HepG2 (cell line): ENCODE data around the gene PRSS23. TPM values are rescaled to one million over a fixed set of nuclear protein-coding genes. Genes with fewer than 3 reads are reported as not detected.

Experiments used
- ATAC-seq: fragments of 200-7000 bp; cut with Tn5 transposase; 3 replicates; pipeline ENCODE4 v1.9.1; 2020; ENCODE audit warnings: mild to moderate bottlenecking, moderate library complexity
- BruUV-seq: library from RNA; stranded (reverse); fragments of 400-500 nt; replicated peaks from 2 replicates; lab custom pipeline; 2021; lab: Mats Ljungman, UMichigan
- CTCF ChIA-PET: fragments of 300-600 bp; formaldehyde crosslinking; extraction: SDS; loops from one replicate; lab custom pipeline; 2021; ENCODE audit warnings: low total read pairs, inconsistent platforms, low intra/inter-chr PET ratio; lab: Yijun Ruan, JAX
- POLR2A ChIA-PET: fragments of 350-600 bp; sonication (Branson Sonifier 250); formaldehyde crosslinking; loops from one replicate; lab custom pipeline; 2020; ENCODE audit warnings: antibody characterized with exemption, inconsistent platforms; lab: Yijun Ruan, JAX
- DNase-seq: peaks from one replicate; pipeline ENCODE4 v3.0.0-alpha.2; 2015; ENCODE audit warnings: low spot score
- FAIRE-seq: peaks from 3 replicates; lab custom pipeline; 2011; peaks lifted over from hg19 to GRCh38; lab: Jason Lieb, UNC
- H2AFZ ChIP-seq: one replicate; pipeline ENCODE4 v1.6.1; 2011; ENCODE audit warnings: low read length, inconsistent platforms
- H3K27ac ChIP-seq: fragments of 300-600 bp; 3 replicates; pipeline ENCODE4 v1.8.0; 2011; ENCODE audit warnings: mixed run types, mild to moderate bottlenecking, mixed read lengths, low read length, inconsistent platforms; ENCODE audit not compliant: insufficient read depth; ENCODE audit errors: extremely low read length
- H3K27me3 ChIP-seq, 2 experiments: fragments of 200-600 bp in 1 of 2; 2 replicates in 1 of 2; 3 replicates in 1 of 2; pipeline versions ENCODE4 v1.6.0 to v1.8.0; 2011; ENCODE audit warnings: low read length in 2 of 2, mild to moderate bottlenecking in 2 of 2, moderate library complexity in 2 of 2, inconsistent platforms in 1 of 2; ENCODE audit not compliant: insufficient read depth in 2 of 2, control insufficient read depth in 1 of 2
- H3K36me3 ChIP-seq, 2 experiments: fragments of 200-600 bp in 1 of 2; replicated peaks in 1 of 2; 2 replicates in 1 of 2; 3 replicates in 1 of 2; pipeline versions ENCODE4 v1.5.1 to v1.8.0; 2011; ENCODE audit warnings: low read length in 2 of 2, inconsistent platforms in 1 of 2; ENCODE audit not compliant: insufficient read depth in 2 of 2, control insufficient read depth in 1 of 2
- H3K4me1 ChIP-seq: 2 replicates; pipeline ENCODE4 v1.5.1; 2012; ENCODE audit warnings: low read length, inconsistent platforms; ENCODE audit not compliant: insufficient read depth
- H3K4me2 ChIP-seq: 2 replicates; pipeline ENCODE4 v1.6.0; 2011; ENCODE audit warnings: low read depth, low read length, inconsistent platforms
- H3K4me3 ChIP-seq, 3 experiments: fragments of 200-600 bp in 1 of 3; sonication (generic), shearing (Covaris generic) in 1 of 3; replicated peaks in 1 of 3; 2 replicates each; pipeline ENCODE4 v1.5.1; 2011 to 2016; ENCODE audit warnings: low read length in 3 of 3, inconsistent platforms in 2 of 3, low read depth in 2 of 3, mild to moderate bottlenecking in 2 of 3, control low read depth in 1 of 3, mixed read lengths in 1 of 3; ENCODE audit not compliant: insufficient read depth in 1 of 3
- H3K79me2 ChIP-seq: one replicate; pipeline ENCODE4 v1.6.1; 2011; ENCODE audit warnings: low read length, inconsistent platforms; ENCODE audit not compliant: insufficient read depth
- H3K9ac ChIP-seq: 2 replicates; pipeline ENCODE4 v1.6.0; 2011; ENCODE audit warnings: mild to moderate bottlenecking, low read depth, low read length, inconsistent platforms; ENCODE audit not compliant: insufficient read depth
- H3K9me3 ChIP-seq: 2 replicates; pipeline ENCODE4 v1.5.1; 2012; ENCODE audit warnings: mild to moderate bottlenecking, low read length
- H4K20me1 ChIP-seq: 2 replicates; pipeline ENCODE4 v1.6.0; 2011; ENCODE audit warnings: inconsistent platforms, mild to moderate bottlenecking, low read length, moderate library complexity; ENCODE audit not compliant: insufficient read depth
- CBX1 ChIP-seq: IDR thresholded peaks from one replicate; pipeline ENCODE4 v1.6.1; 2016; ENCODE audit warnings: antibody characterized with exemption, low read depth
- CBX5 ChIP-seq: sonication (generic); formaldehyde crosslinking; IDR thresholded peaks from 2 replicates; pipeline ENCODE4 v1.4.0; 2020; ENCODE audit warnings: missing genetic modification reagents, borderline replicate concordance
- DMTF1 ChIP-seq: sonication (generic); formaldehyde crosslinking; IDR thresholded peaks from 2 replicates; pipeline ENCODE4 v1.4.0; 2020; ENCODE audit warnings: mild to moderate bottlenecking, missing genetic modification reagents
- EED ChIP-seq: sonication (generic); formaldehyde crosslinking; IDR thresholded peaks from 2 replicates; pipeline ENCODE4 v1.5.0; 2020; ENCODE audit warnings: mild to moderate bottlenecking, missing genetic modification reagents
- KDM5B ChIP-seq: sonication (generic); formaldehyde crosslinking; IDR thresholded peaks from 2 replicates; pipeline ENCODE4 v1.4.0; 2020; ENCODE audit warnings: missing genetic modification reagents, mild to moderate bottlenecking, borderline replicate concordance
- MBNL3 ChIP-seq: fragments of 250-450 bp; sonication (Bioruptor Pico); conservative IDR thresholded peaks from 2 replicates; pipeline ENCODE4 v1.8.0; 2022; ENCODE audit warnings: mild to moderate bottlenecking, inconsistent platforms
- NFYB ChIP-seq: sonication (generic); formaldehyde crosslinking; IDR thresholded peaks from 2 replicates; pipeline ENCODE4 v1.4.0; 2020; ENCODE audit warnings: missing genetic modification reagents
- ONECUT2 ChIP-seq: sonication (generic); formaldehyde crosslinking; IDR thresholded peaks from 2 replicates; pipeline ENCODE4 v1.4.0; 2020; ENCODE audit warnings: missing genetic modification reagents
- WGBS: methylation state at CpG from one replicate; pipeline ENCODE4 v1.1.6; 2017; ENCODE audit warnings: low lambda C conversion rate; 5-methylcytosine and 5-hydroxymethylcytosine counted together
- in situ Hi-C: cut with HindIII; loops from 2 replicates; pipeline ENCODE4 v1.10.0; 2017; ENCODE audit warnings: low pct_unique_long_range_greater_than_20kb; ENCODE audit not compliant: extremely low pct_ligation_motif_present
- intact Hi-C: fragments of 100-400 bp; cut with micrococcal nuclease; formaldehyde crosslinking; loops from one replicate; pipeline ENCODE4 v1.10.0; 2022; ENCODE audit not compliant: unreplicated experiment
- polyA plus RNA-seq, 8 experiments: library from polyadenylated mRNA; depleted of rRNA in 3 of 8; stranded (reverse) in 7 of 8; unstranded in 1 of 8; fragments of >200 nt; fragmentation: Illumina TruSeq in 4 of 8; extraction: Trizol in 4 of 8; gene quantifications; 2 replicates each; pipeline versions ENCODE4 v1.2.1 to v1.2.3, GENCODE V29; 2011 to 2016; ENCODE audit warnings: low read depth in 4 of 8, missing spikeins in 1 of 8, mixed read lengths in 1 of 8; ENCODE audit not compliant: insufficient read depth in 1 of 8
- total RNA-seq, 5 experiments: library from RNA; depleted of rRNA; stranded (reverse); fragments of >200 nt; fragmentation: Illumina TruSeq; extraction: Trizol; gene quantifications; 2 replicates each; pipeline ENCODE4 v1.2.3, GENCODE V29; 2016; ENCODE audit warnings: low read depth in 1 of 5
- TF ChIP-seq, protein P1 (sequence below): sonication (generic); formaldehyde crosslinking; IDR thresholded peaks from 2 replicates; pipeline ENCODE4 v1.4.0; 2020; ENCODE audit warnings: mild to moderate bottlenecking, missing genetic modification reagents

The PRSS23 gene
- total and polyA plus RNA-seq, 2 of the 13 experiments (the other 11 are each of a cell fraction or from before 2014, with no cell fraction given) = 0.20 to 0.30 TPM

DNA sequence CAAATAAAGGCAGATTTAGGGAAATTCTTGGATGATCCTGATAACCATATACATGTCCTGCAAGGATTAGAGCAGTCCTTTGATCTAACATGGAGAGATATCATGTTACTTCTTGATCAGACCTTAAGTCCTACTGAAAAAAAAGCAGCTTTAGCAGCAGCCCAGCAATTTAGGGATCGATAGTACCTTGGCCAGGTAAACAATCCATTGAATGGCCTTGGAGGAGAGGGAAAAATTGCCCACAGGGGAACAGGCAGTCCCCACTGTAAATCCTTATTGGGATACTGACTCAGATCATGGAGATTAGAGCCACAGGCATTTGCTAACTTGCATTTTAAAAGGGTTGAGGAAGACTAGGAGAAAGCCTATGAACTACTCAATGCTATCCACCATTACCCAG is 47.8 kb downstream of the PRSS23 start:
- DNase-seq = no peak
- Histone ChIP-seq H3K27me3 (no peaks in the 10 kb centered on the region), H3K4me1 (0 out of 2 replicates have a peak, but pooled peaks cover 7% of the 10 kb centered on the region), H3K9ac (no peak overlapping the region), H3K4me2 (no peak overlapping the region), H2AFZ (no peak overlapping the region), H3K4me3 (no peak overlapping the region), H3K36me3 (no peaks in the 10 kb centered on the region), H3K27ac (no peak overlapping the region), H3K79me2 (no peaks in the 10 kb centered on the region), H4K20me1 (no peaks in the 10 kb centered on the region), H3K9me3 (no peaks in the 10 kb centered on the region)
- ATAC-seq = no peak
- no TSS peak for BruUV-seq
- TF ChIP-seq ONECUT2 (CRISPR knock-in tag) (peak; percentile 50), KDM5B (CRISPR knock-in tag) (no peak)
- ChIA-PET CTCF (no interaction called here), POLR2A (no interaction called here)
- WGBS = 0% methylated on average over 1 of the region's 1 CpG
- in situ Hi-C loops (no loop called here), intact Hi-C loops (no loop called here)
- no peak for FAIRE-seq

GRCh38 chr11:86849679-86850078 is 49.3 kb downstream of the PRSS23 start:
- Histone ChIP-seq H3K27ac (no peak overlapping the region), H3K79me2 (no peaks in the 10 kb centered on the region), H3K9ac (no peak overlapping the region), H2AFZ (no peak overlapping the region), H3K4me2 (no peak overlapping the region), H3K4me1 (0 out of 2 replicates have a peak, but pooled peaks cover 7% of the 10 kb centered on the region), H4K20me1 (no peaks in the 10 kb centered on the region), H3K4me3 (no peak overlapping the region), H3K9me3 (no peaks in the 10 kb centered on the region), H3K36me3 (no peaks in the 10 kb centered on the region), H3K27me3 (0 out of 5 replicates have a peak, but pooled peaks cover 0 to 2% of the 10 kb centered on the region in 2 experiments)
- no peak for DNase-seq
- CTCF ChIA-PET = no interaction called here
- BruUV-seq = no TSS peak
- 3% methylated on average over 2 of the region's 2 CpGs for WGBS
- in situ Hi-C loops = no loop called here
- FAIRE-seq = no peak
- POLR2A ChIA-PET = no interaction called here
- no peak for ATAC-seq
- intact Hi-C loops = no loop called here
- no peak for TF ChIP-seq CBX5 (CRISPR knock-in tag)
- no peak for TF ChIP-seq EED
- TF ChIP-seq MBNL3 (CRISPR knock-in tag) = no peak
- TF ChIP-seq CBX1 = no peak
- TF ChIP-seq, protein P1, sequence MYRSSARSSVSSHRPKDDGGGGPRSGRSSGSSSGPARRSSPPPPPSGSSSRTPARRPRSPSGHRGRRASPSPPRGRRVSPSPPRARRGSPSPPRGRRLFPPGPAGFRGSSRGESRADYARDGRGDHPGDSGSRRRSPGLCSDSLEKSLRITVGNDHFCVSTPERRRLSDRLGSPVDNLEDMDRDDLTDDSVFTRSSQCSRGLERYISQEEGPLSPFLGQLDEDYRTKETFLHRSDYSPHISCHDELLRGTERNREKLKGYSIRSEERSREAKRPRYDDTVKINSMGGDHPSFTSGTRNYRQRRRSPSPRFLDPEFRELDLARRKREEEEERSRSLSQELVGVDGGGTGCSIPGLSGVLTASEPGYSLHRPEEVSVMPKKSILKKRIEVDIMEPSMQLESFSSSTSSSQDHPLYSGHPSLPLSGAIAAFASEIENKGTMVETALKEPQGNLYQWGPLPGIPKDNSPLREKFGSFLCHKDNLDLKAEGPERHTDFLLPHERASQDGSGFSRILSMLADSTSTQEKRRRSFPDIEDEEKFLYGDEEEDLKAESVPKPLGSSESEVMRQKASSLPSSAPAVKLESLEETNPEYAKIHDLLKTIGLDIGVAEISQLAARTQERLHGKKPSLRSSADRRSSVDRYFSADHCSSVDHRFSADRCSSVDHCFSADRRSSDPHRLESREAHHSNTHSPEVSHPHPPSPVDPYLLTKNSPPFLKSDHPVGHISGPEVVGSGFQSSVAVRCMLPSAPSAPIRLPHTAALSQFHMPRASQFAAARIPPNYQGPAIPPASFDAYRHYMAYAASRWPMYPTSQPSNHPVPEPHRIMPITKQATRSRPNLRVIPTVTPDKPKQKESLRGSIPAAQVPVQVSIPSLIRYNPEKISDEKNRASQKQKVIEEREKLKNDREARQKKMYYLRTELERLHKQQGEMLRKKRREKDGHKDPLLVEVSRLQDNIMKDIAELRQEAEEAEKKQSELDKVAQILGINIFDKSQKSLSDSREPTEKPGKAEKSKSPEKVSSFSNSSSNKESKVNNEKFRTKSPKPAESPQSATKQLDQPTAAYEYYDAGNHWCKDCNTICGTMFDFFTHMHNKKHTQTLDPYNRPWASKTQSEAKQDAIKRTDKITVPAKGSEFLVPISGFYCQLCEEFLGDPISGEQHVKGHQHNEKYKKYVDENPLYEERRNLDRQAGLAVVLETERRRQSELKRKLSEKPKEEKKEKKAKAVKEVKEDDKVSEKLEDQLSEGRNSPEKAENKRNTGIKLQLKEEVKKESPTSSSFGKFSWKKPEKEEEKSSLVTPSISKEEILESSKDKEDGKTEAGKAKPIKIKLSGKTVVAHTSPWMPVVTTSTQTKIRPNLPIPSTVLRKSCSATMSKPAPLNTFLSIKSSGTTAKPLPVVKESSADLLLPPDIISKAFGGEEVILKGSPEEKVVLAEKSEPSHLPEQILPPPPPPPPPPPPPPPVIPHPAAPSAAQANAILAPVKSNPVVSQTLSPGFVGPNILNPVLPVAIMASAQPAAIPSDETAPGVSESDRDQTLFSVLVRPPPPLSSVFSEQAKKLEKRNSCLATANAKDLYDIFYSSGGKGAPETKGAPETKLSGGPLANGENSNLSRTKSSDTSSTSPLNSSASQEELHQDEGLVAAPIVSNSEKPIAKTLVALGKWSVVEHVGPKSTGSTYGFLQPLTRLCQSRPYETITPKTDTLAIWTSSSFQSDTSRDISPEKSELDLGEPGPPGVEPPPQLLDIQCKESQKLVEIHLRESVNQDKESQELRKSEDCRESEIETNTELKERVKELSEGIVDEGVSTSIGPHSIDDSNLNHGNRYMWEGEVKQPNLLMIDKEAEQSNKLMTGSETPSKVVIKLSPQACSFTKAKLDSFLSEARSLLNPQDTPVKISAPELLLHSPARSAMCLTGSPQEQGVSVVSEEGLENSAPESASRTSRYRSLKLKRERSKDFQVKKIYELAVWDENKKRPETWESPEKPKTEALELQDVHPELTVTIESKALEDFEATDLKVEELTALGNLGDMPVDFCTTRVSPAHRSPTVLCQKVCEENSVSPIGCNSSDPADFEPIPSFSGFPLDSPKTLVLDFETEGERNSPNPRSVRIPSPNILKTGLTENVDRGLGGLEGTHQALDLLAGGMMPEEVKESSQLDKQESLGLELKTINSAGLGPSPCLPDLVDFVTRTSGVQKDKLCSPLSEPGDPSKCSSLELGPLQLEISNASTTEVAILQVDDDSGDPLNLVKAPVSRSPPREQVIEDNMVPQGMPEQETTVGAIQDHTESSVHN (CRISPR knock-in tag) = no peak
- TF ChIP-seq DMTF1 = no peak
- TF ChIP-seq NFYB (CRISPR knock-in tag) = no peak
